ENCODE measurements around the gene POU6F1.

GRCh38 chr12:51163795-51164194 is 54.1 kb downstream of the POU6F1 start:
- TF ChIP-seq POLR2A (IDR thresholded peaks at IDR 0.05) (no peak), CTCF (IDR thresholded peaks at IDR 0.05) (no peak), EP300 (IDR thresholded peaks at IDR 0.05) (no peak)
